AG04450 (cell line): ENCODE data around the gene CPNE2. TPM values are rescaled to one million over a fixed set of nuclear protein-coding genes. Genes with fewer than 3 reads are reported as not detected.

Source experiments
- CTCF ChIA-PET: fragments of 300-600, 350-600 bp; formaldehyde crosslinking; extraction: SDS; loops from one replicate; lab custom pipeline; 2022; ENCODE audit warnings: antibody characterized with exemption, inconsistent platforms; lab: Charles Lee
- POLR2A ChIA-PET: fragments of 350-600 bp; formaldehyde crosslinking; extraction: SDS; loops from one replicate; lab custom pipeline; 2021; ENCODE audit warnings: antibody characterized with exemption, inconsistent platforms; lab: Yijun Ruan, JAX
- DNase-seq: peaks from one replicate; pipeline ENCODE4 v3.0.0-alpha.2; 2011; ENCODE audit warnings: low read depth, low spot score
- H3K27ac ChIP-seq: one replicate; pipeline ENCODE4 v1.5.1; 2012; ENCODE audit warnings: low read depth, low read length, control low read depth
- H3K27me3 ChIP-seq: one replicate; pipeline ENCODE4 v1.6.0; 2012; ENCODE audit warnings: low read length; ENCODE audit not compliant: control insufficient read depth, insufficient read depth
- H3K4me3 ChIP-seq: 2 replicates; pipeline ENCODE4 v1.5.1; 2011; ENCODE audit warnings: mild to moderate bottlenecking, low read depth, low read length, control low read depth
- H3K9me3 ChIP-seq: 2 replicates; pipeline ENCODE4 v1.5.1; 2012; ENCODE audit warnings: low read length; ENCODE audit not compliant: control insufficient read depth, insufficient read depth
- polyA plus RNA-seq: library from polyadenylated mRNA; depleted of rRNA; stranded (reverse); fragments of >200 nt; gene quantifications from 2 replicates; pipeline ENCODE4 v1.2.3, GENCODE V29; 2011
- TF ChIP-seq, protein P1 (sequence below): IDR thresholded peaks from 2 replicates; pipeline ENCODE4 v1.5.1; 2011; ENCODE audit warnings: low read depth, low read length, control low read depth, inconsistent platforms

CPNE2 gene
- polyA plus RNA-seq, 1 experiment: 26.2 TPM

DNA sequence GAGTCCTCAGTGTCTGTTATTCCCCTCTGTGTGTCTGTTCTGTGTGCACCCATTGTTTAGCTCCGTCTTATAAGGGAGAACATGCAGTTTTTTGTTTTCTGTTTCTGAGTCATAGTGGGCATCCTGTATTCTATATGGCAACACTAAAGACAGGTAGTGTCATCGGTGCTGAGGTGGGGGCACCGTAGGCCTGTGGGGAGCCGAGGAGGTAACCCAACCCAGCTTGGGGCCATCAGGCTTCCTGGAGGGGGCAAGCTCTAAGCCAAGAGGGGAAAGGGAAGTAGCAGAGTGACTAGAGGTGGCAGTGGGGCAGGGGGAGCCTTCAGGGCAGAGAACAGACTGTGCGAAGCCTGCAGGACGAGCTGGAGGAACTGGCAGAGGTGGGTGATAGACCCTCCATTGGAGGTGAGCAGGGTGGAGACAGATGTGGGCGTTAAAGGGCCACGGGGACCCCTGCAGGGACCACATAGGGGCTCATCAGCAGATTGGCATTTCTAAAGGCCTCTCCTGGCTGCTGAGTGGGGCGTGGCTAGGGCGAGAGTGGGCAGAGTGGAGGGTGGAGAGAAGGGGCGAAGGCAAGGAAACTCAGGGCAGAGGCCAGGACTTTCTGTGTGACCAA, 36.5 kb downstream of the CPNE2 start:
- ChIA-PET CTCF (no interaction called here), POLR2A (no interaction called here)
- Histone ChIP-seq H3K9me3 (no peaks in the 10 kb centered on the region; the same call in 1 of the 2 replicates), H3K4me3 (no peak overlapping the region), H3K27ac (no peak overlapping the region), H3K27me3 (no peaks in the 10 kb centered on the region)
- TF ChIP-seq, protein P1, sequence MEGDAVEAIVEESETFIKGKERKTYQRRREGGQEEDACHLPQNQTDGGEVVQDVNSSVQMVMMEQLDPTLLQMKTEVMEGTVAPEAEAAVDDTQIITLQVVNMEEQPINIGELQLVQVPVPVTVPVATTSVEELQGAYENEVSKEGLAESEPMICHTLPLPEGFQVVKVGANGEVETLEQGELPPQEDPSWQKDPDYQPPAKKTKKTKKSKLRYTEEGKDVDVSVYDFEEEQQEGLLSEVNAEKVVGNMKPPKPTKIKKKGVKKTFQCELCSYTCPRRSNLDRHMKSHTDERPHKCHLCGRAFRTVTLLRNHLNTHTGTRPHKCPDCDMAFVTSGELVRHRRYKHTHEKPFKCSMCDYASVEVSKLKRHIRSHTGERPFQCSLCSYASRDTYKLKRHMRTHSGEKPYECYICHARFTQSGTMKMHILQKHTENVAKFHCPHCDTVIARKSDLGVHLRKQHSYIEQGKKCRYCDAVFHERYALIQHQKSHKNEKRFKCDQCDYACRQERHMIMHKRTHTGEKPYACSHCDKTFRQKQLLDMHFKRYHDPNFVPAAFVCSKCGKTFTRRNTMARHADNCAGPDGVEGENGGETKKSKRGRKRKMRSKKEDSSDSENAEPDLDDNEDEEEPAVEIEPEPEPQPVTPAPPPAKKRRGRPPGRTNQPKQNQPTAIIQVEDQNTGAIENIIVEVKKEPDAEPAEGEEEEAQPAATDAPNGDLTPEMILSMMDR: no peak
- no peak for DNase-seq

DNA sequence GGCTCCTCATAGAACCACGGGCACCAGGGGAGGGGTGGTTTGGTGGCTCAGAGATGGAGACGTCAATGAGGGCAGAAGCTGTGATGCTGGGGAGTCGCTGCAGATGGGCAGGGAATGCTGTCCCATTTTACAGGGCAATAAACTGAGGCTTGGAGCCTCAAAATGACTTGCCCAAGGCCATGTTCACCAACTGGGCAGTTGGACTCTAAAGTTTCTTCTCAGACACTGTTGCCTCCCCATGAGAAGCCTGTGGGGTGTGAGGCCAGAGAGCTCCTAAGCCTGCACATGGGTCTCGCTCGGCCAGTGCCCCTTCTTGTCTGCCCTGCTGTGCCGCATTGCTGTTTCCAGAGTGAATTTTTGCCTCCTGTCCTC, 38.6 kb downstream of the CPNE2 start:
- TF ChIP-seq, protein P1: no peak
- no peak for DNase-seq
- ChIA-PET POLR2A (no interaction called here), CTCF (no interaction called here)
- H3K4me3 ChIP-seq: no peak overlapping the region
- no peaks in the 10 kb centered on the region; the same call in 1 of the 2 replicates for H3K9me3 ChIP-seq
- no peaks in the 10 kb centered on the region for H3K27me3 ChIP-seq
- no peak overlapping the region for H3K27ac ChIP-seq

DNA sequence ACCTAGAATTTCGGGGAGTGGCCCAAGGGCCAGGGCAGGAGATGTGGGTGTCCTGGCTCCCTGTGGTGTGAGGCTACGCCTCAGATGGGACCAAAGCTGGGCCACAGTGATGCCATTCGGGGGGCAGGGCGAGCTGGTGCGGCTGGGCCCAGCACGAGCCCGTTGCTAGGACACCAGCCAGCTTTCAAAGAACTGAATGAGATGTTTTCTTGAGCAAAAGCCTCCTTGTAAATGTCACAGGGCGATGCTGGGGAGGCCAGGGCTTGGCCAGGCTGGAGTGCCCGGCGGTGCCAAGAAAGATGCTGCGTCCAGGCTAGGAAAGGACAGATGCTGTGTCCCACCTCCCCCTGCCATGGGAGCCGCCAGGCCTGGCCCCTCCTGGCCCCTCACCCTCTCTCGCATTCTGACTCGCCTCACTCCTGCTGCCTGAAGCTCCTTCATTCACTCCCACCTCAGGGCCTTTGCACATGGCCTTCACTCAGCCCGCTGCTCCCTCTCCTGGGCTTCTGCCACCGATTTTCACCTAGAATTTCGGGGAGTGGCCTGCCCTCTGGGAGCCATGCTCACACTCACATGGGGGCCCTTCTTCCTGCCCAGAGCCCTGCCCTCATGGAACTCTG, 39.1 kb downstream of the CPNE2 start:
- no peak for DNase-seq
- H3K27me3 ChIP-seq: no peaks in the 10 kb centered on the region
- H3K27ac ChIP-seq: no peak overlapping the region
- no peak overlapping the region for H3K4me3 ChIP-seq
- ChIA-PET POLR2A (no interaction called here), CTCF (no interaction called here)
- no peaks in the 10 kb centered on the region; the same call in 1 of the 2 replicates for H3K9me3 ChIP-seq
- TF ChIP-seq, protein P1: no peak

DNA sequence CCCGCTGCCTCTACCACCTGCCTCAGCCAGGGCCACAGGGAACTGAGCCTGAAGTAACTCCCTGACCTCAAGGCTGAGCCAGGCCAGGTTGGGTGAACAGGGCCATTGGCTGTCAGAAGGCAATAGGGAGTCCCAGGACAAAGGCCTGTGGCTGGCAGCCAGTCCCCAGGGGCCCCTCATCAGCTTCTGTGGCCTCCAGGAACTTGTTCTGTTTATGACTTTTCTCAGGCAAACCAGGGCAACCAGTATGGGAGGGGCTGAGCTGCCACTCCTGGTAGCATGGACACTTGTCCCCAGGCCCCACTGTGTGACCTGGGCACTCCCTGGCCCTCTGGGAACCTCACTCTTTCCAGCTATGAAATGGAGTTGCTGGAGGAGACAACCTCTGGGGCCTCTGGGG, 40.1 kb downstream of the CPNE2 start:
- ChIA-PET POLR2A (no interaction called here), CTCF (interaction anchor here (0.6 kb wide), 1 partner anchor 10 kb away, joined by 3 read pairs; no protein-coding TSS in a partner anchor)
- H3K9me3 ChIP-seq: no peaks in the 10 kb centered on the region; the same call in 1 of the 2 replicates
- no peak for DNase-seq
- no peak overlapping the region for H3K27ac ChIP-seq
- no peak overlapping the region for H3K4me3 ChIP-seq
- TF ChIP-seq, protein P1: no peak
- no peaks in the 10 kb centered on the region for H3K27me3 ChIP-seq

DNA sequence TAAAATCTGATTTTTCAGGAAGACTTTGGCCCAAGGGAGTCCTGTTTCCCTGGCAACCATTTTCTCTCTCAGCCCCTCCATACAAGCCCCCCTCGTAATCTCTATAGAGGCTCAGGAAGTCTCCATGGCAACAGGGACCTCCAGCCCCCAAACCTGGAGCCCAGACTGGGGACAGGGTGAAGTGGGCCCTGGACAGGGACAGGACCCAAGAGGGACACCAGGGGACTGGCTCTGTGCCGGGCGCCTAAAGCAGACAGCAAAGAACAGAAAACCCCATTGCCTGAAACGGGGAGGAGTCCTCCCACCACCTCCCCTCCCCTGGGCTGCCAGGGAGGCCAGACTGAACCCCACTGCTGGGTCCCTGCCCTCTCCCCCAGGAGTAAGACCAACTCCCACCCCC, 40.6 kb downstream of the CPNE2 start:
- ChIA-PET CTCF (interaction anchor here (0.6 kb wide), 1 partner anchor 10 kb away, joined by 3 read pairs; no protein-coding TSS in a partner anchor), POLR2A (no interaction called here)
- TF ChIP-seq, protein P1: no peak
- H3K27ac ChIP-seq: no peak overlapping the region
- no peak for DNase-seq
- H3K4me3 ChIP-seq: no peak overlapping the region
- H3K9me3 ChIP-seq: no peaks in the 10 kb centered on the region; the same call in 1 of the 2 replicates
- no peaks in the 10 kb centered on the region for H3K27me3 ChIP-seq
